ENCODE results near the gene SELENOV.

SELENOV gene

GRCh38 chr19:39539518-39540332, 24.8 kb downstream of the SELENOV start, which contains the start of gene EID2:
TSS of gene EID2 (minus strand) at chr19:39540161. CDS start at chr19:39540079, 82 bp downstream.
- H3K27ac ChIP-seq = peak within 1 kb of the TSS; percentile 84
- ChIA-PET POLR2A (ENCODE audit: low non-redundant PET) (no interaction called here), CTCF (interaction anchor here (0.6 to 1.5 kb wide), 4 partner anchors 15 to 547 kb away, joined by 3 to 5 read pairs (median 4); no protein-coding TSS in a partner anchor)
- TF ChIP-seq, protein P1, sequence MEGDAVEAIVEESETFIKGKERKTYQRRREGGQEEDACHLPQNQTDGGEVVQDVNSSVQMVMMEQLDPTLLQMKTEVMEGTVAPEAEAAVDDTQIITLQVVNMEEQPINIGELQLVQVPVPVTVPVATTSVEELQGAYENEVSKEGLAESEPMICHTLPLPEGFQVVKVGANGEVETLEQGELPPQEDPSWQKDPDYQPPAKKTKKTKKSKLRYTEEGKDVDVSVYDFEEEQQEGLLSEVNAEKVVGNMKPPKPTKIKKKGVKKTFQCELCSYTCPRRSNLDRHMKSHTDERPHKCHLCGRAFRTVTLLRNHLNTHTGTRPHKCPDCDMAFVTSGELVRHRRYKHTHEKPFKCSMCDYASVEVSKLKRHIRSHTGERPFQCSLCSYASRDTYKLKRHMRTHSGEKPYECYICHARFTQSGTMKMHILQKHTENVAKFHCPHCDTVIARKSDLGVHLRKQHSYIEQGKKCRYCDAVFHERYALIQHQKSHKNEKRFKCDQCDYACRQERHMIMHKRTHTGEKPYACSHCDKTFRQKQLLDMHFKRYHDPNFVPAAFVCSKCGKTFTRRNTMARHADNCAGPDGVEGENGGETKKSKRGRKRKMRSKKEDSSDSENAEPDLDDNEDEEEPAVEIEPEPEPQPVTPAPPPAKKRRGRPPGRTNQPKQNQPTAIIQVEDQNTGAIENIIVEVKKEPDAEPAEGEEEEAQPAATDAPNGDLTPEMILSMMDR (conservative IDR thresholded peaks at IDR 0.05; ENCODE audit: low read depth) = peak; percentile 88
- peak; percentile 99 for DNase-seq (ENCODE audit: low spot score)

GRCh38 chr19:39540333-39540673, 25.4 kb downstream of the SELENOV start:
- DNase-seq (ENCODE audit: low spot score) = no peak
- peak overlapping the region; percentile 84 for H3K27ac ChIP-seq
- ChIA-PET POLR2A (ENCODE audit: low non-redundant PET) (no interaction called here), CTCF (interaction anchor here (0.6 to 1.5 kb wide), 3 partner anchors 43 to 100 kb away, joined by 3 to 5 read pairs (median 3); no protein-coding TSS in a partner anchor)
- TF ChIP-seq, protein P1 (conservative IDR thresholded peaks at IDR 0.05; ENCODE audit: low read depth) = peak; percentile 59; the same call in 1 of the 2 replicates

GRCh38 chr19:39542206-39542605, 27.3 kb downstream of the SELENOV start:
- ChIA-PET CTCF (interaction anchor here (0.7 to 1.5 kb wide), 2 partner anchors 39 to 263 kb away, joined by 3 to 5 read pairs; no protein-coding TSS in a partner anchor), POLR2A (ENCODE audit: low non-redundant PET) (no interaction called here)
- no peak overlapping the region for H3K27ac ChIP-seq
- TF ChIP-seq, protein P1 (conservative IDR thresholded peaks at IDR 0.05; ENCODE audit: low read depth) = no peak
- DNase-seq (ENCODE audit: low spot score) = no peak

- POLR2A ChIA-PET (ENCODE audit: low non-redundant PET) = no interaction called here
- TF ChIP-seq, protein P1 (conservative IDR thresholded peaks at IDR 0.05; ENCODE audit: low read depth) = no peak
- CTCF ChIA-PET = interaction anchor here (1.5 kb wide), 1 partner anchor 40 kb away, joined by 5 read pairs; no protein-coding TSS in a partner anchor
- DNase-seq (ENCODE audit: low spot score) = peak; percentile 47
- peak overlapping the region; percentile 48; the same call in 1 of the 2 replicates for H3K27ac ChIP-seq
Observed at GRCh38 chr19:39543477-39543857, 28.5 kb downstream of the SELENOV start.

DNA sequence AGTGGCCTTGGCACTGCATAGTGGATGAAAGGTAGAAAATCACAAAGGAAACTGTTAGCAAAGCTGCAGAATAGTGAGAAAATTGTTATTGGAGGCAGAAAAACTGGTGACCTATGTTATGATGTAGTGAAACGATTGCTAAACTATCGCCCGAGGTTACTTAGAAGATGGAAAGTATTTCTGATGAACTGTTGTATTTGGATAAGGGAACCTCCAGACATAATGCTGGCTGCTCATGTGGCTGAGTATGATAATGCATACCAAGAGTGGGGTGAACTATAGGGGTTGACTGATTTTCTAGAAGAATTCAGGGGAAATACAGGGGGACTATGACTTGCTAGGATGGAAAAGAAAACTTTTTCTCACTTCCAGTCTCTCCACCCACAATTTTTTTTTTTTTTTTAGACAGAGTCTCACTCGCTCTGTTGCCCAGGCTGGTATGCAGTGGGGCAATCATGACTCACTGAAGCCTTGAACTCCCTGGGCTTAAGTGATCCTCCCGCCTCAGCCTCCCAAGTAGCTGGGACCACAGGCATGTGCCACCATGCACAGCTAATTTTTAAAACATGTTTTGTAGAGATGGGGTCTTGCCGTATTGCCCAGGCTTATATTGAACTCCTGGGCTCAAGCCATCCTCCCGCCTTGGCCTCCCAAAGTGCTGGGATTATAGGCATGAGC, 29.4 kb downstream of the SELENOV start:
- CTCF ChIA-PET = no interaction called here

DNA sequence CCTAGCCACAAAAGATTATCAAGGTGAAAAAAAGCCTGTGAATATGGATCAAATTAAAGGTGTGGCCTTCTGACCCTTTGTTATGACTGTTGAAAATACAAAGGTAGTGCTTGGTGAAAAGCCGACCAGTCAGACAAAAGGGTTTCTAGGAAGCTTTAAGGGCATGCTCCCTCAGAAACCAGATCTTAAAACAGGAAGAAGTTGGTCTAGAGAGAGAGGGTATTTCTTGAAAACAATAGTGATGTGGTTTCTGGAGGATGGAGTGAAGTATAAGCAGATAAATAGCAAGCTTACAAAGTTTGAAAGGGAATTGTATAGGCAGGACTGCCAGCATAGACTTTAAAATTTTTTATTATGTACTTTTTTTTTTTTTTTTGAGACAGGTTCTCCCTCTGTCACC, 30.0 kb downstream of the SELENOV start:
- POLR2A ChIA-PET (ENCODE audit: low non-redundant PET) = no interaction called here
- CTCF ChIA-PET = no interaction called here
- no peak overlapping the region for H3K27ac ChIP-seq
- DNase-seq (ENCODE audit: low spot score) = no peak
- TF ChIP-seq, protein P1 (conservative IDR thresholded peaks at IDR 0.05; ENCODE audit: low read depth) = no peak

More for the DNA sequence above, 29.4 kb downstream of the SELENOV start:
- POLR2A ChIA-PET (ENCODE audit: low non-redundant PET) = no interaction called here
- TF ChIP-seq, protein P1 (conservative IDR thresholded peaks at IDR 0.05; ENCODE audit: low read depth) = no peak
- no peak overlapping the region for H3K27ac ChIP-seq
- DNase-seq (ENCODE audit: low spot score) = no peak

All from RWPE1 (cell line).